Measurements from ENCODE around the gene SLC44A1.

The SLC44A1 gene

GRCh38 chr9:105435453-105435852 is 191.0 kb downstream of the SLC44A1 start:
- no peaks in the 10 kb centered on the region for H3K9me3 ChIP-seq (ENCODE audit: control insufficient read depth, low read length)
- H2BK15ac ChIP-seq (ENCODE audit: low read depth, poor library complexity, severe bottlenecking) = no peak overlapping the region
- no peak overlapping the region for H3K4ac ChIP-seq (ENCODE audit: low read depth in 1 of 2, low read length in 2 of 2)
- DNase-seq = no peak
- H3K4me2 ChIP-seq (ENCODE audit: low read length, poor library complexity, severe bottlenecking) = no peak overlapping the region
- H4K91ac ChIP-seq (ENCODE audit: low read length) = no peak overlapping the region
- H3K4me1 ChIP-seq (ENCODE audit: control insufficient read depth, insufficient read depth, low read depth, low read length) = no peaks in the 10 kb centered on the region
- H3K27me3 ChIP-seq (ENCODE audit: control insufficient read depth in 1 of 2, insufficient read depth in 1 of 2, low read length in 2 of 2) = no peaks in the 10 kb centered on the region
- H3K79me1 ChIP-seq (replicated peaks; ENCODE audit: low read length, poor library complexity, severe bottlenecking) = no peaks in the 10 kb centered on the region
- no peak overlapping the region for H3K23ac ChIP-seq (ENCODE audit: low read length in 2 of 2)
- H3K18ac ChIP-seq (ENCODE audit: low read depth in 1 of 2, low read length in 2 of 2) = no peak overlapping the region
- 85% methylated on average over 3 of the region's 3 CpGs for WGBS
- H2AK5ac ChIP-seq (ENCODE audit: low read length, severe bottlenecking) = no peak overlapping the region
- no peak overlapping the region for H2BK5ac ChIP-seq (ENCODE audit: low read depth, low read length, poor library complexity, severe bottlenecking)
- no peak overlapping the region for H2BK12ac ChIP-seq (ENCODE audit: low read length in 2 of 2)
- no peak overlapping the region for H3K27ac ChIP-seq (ENCODE audit: low read length, poor library complexity, severe bottlenecking)
- H3K9ac ChIP-seq (ENCODE audit: low read length) = no peak overlapping the region
- no peaks in the 10 kb centered on the region for H3K36me3 ChIP-seq (ENCODE audit: control insufficient read depth in 1 of 2, insufficient read depth in 2 of 2, low read depth in 1 of 2, low read length in 2 of 2)
- no peak overlapping the region for H3K14ac ChIP-seq (ENCODE audit: low read length in 2 of 2)
- no peak overlapping the region for H2AFZ ChIP-seq (ENCODE audit: low read depth, low read length)
- H2BK120ac ChIP-seq (ENCODE audit: low read depth, low read length) = no peak overlapping the region
- no peak overlapping the region for H3K4me3 ChIP-seq (ENCODE audit: insufficient read depth in 1 of 2, low read depth in 1 of 2, low read length in 2 of 2)
- H4K8ac ChIP-seq (ENCODE audit: low read length) = no peak overlapping the region

GRCh38 chr9:105436783-105437182 is 192.3 kb downstream of the SLC44A1 start:
- no peak overlapping the region for H3K18ac ChIP-seq (ENCODE audit: low read depth in 1 of 2, low read length in 2 of 2)
- H3K23ac ChIP-seq (ENCODE audit: low read length in 2 of 2) = no peak overlapping the region
- no peak overlapping the region for H3K4me3 ChIP-seq (ENCODE audit: insufficient read depth in 1 of 2, low read depth in 1 of 2, low read length in 2 of 2)
- WGBS = 93% methylated on average over 3 of the region's 4 CpGs
- no peak overlapping the region for H3K9ac ChIP-seq (ENCODE audit: low read length)
- DNase-seq = no peak
- no peak overlapping the region for H2BK5ac ChIP-seq (ENCODE audit: low read depth, low read length, poor library complexity, severe bottlenecking)
- H3K4me1 ChIP-seq (ENCODE audit: control insufficient read depth, insufficient read depth, low read depth, low read length) = no peaks in the 10 kb centered on the region
- H2BK120ac ChIP-seq (ENCODE audit: low read depth, low read length) = no peak overlapping the region
- no peak overlapping the region for H4K8ac ChIP-seq (ENCODE audit: low read length)
- H4K91ac ChIP-seq (ENCODE audit: low read length) = no peak overlapping the region
- H3K14ac ChIP-seq (ENCODE audit: low read length in 2 of 2) = no peak overlapping the region
- H3K27ac ChIP-seq (ENCODE audit: low read length, poor library complexity, severe bottlenecking) = no peak overlapping the region
- H2AK5ac ChIP-seq (ENCODE audit: low read length, severe bottlenecking) = no peak overlapping the region
- no peak overlapping the region for H2BK12ac ChIP-seq (ENCODE audit: low read length in 2 of 2)
- no peak overlapping the region for H3K4me2 ChIP-seq (ENCODE audit: low read length, poor library complexity, severe bottlenecking)
- H3K36me3 ChIP-seq (ENCODE audit: control insufficient read depth in 1 of 2, insufficient read depth in 2 of 2, low read depth in 1 of 2, low read length in 2 of 2) = no peaks in the 10 kb centered on the region
- no peaks in the 10 kb centered on the region for H3K9me3 ChIP-seq (ENCODE audit: control insufficient read depth, low read length)
- no peak overlapping the region for H2AFZ ChIP-seq (ENCODE audit: low read depth, low read length)
- no peak overlapping the region for H2BK15ac ChIP-seq (ENCODE audit: low read depth, poor library complexity, severe bottlenecking)
- H3K27me3 ChIP-seq (ENCODE audit: control insufficient read depth in 1 of 2, insufficient read depth in 1 of 2, low read length in 2 of 2) = no peaks in the 10 kb centered on the region
- H3K79me1 ChIP-seq (replicated peaks; ENCODE audit: low read length, poor library complexity, severe bottlenecking) = no peaks in the 10 kb centered on the region
- no peak overlapping the region for H3K4ac ChIP-seq (ENCODE audit: low read depth in 1 of 2, low read length in 2 of 2)

- no peak overlapping the region for H2AK5ac ChIP-seq (ENCODE audit: low read length, severe bottlenecking)
Measured at GRCh38 chr9:105437704-105438103, 193.3 kb downstream of the SLC44A1 start.

GRCh38 chr9:105438141-105438806 is 193.8 kb downstream of the SLC44A1 start:
- Histone ChIP-seq H3K4me3 (ENCODE audit: insufficient read depth in 1 of 2, low read depth in 1 of 2, low read length in 2 of 2) (no peak overlapping the region), H2AFZ (ENCODE audit: low read depth, low read length) (no peak overlapping the region), H3K18ac (ENCODE audit: low read depth in 1 of 2, low read length in 2 of 2) (peak overlapping the region in 1 of 2 experiments; percentile 71), H3K27me3 (ENCODE audit: control insufficient read depth in 1 of 2, insufficient read depth in 1 of 2, low read length in 2 of 2) (no peaks in the 10 kb centered on the region), H3K4me1 (ENCODE audit: control insufficient read depth, insufficient read depth, low read depth, low read length) (no peaks in the 10 kb centered on the region), H3K27ac (ENCODE audit: low read length, poor library complexity, severe bottlenecking) (peak overlapping the region; percentile 45), H2BK15ac (ENCODE audit: low read depth, poor library complexity, severe bottlenecking) (no peak overlapping the region), H3K36me3 (ENCODE audit: control insufficient read depth in 1 of 2, insufficient read depth in 2 of 2, low read depth in 1 of 2, low read length in 2 of 2) (no peaks in the 10 kb centered on the region), H4K8ac (ENCODE audit: low read length) (no peak overlapping the region), H3K9me3 (ENCODE audit: control insufficient read depth, low read length) (no peaks in the 10 kb centered on the region), H2BK120ac (ENCODE audit: low read depth, low read length) (no peak overlapping the region), H3K23ac (ENCODE audit: low read length in 2 of 2) (no peak overlapping the region), H3K4me2 (ENCODE audit: low read length, poor library complexity, severe bottlenecking) (peak overlapping the region; percentile 43), H3K9ac (ENCODE audit: low read length) (no peak overlapping the region), H2BK12ac (ENCODE audit: low read length in 2 of 2) (peak overlapping the region in 1 of 2 experiments; percentile 77), H3K79me1 (replicated peaks; ENCODE audit: low read length, poor library complexity, severe bottlenecking) (no peaks in the 10 kb centered on the region), H4K91ac (ENCODE audit: low read length) (no peak overlapping the region), H3K4ac (ENCODE audit: low read depth in 1 of 2, low read length in 2 of 2) (peak overlapping the region in 1 of 2 experiments; percentile 52), H2BK5ac (ENCODE audit: low read depth, low read length, poor library complexity, severe bottlenecking) (no peak overlapping the region), H3K14ac (ENCODE audit: low read length in 2 of 2) (no peak overlapping the region), H2AK5ac (ENCODE audit: low read length, severe bottlenecking) (no peak overlapping the region)
- WGBS = 89% methylated on average over 6 of the region's 8 CpGs
- peak; percentile 75 for DNase-seq

More at GRCh38 chr9:105437704-105438103, 193.3 kb downstream of the SLC44A1 start:
- WGBS = no CpG with 5 or more reads among the region's 1 CpG
- no peak overlapping the region for H2BK5ac ChIP-seq (ENCODE audit: low read depth, low read length, poor library complexity, severe bottlenecking)
- H3K4me3 ChIP-seq (ENCODE audit: insufficient read depth in 1 of 2, low read depth in 1 of 2, low read length in 2 of 2) = no peak overlapping the region
- no peak overlapping the region for H4K91ac ChIP-seq (ENCODE audit: low read length)
- no peak overlapping the region for H2BK120ac ChIP-seq (ENCODE audit: low read depth, low read length)
- H3K4me2 ChIP-seq (ENCODE audit: low read length, poor library complexity, severe bottlenecking) = no peak overlapping the region
- no peak overlapping the region for H3K4ac ChIP-seq (ENCODE audit: low read depth in 1 of 2, low read length in 2 of 2)
- H3K14ac ChIP-seq (ENCODE audit: low read length in 2 of 2) = no peak overlapping the region
- no peak overlapping the region for H2BK12ac ChIP-seq (ENCODE audit: low read length in 2 of 2)
- H2BK15ac ChIP-seq (ENCODE audit: low read depth, poor library complexity, severe bottlenecking) = no peak overlapping the region
- H3K27ac ChIP-seq (ENCODE audit: low read length, poor library complexity, severe bottlenecking) = no peak overlapping the region
- H3K4me1 ChIP-seq (ENCODE audit: control insufficient read depth, insufficient read depth, low read depth, low read length) = no peaks in the 10 kb centered on the region
- no peaks in the 10 kb centered on the region for H3K9me3 ChIP-seq (ENCODE audit: control insufficient read depth, low read length)
- DNase-seq = no peak
- no peaks in the 10 kb centered on the region for H3K36me3 ChIP-seq (ENCODE audit: control insufficient read depth in 1 of 2, insufficient read depth in 2 of 2, low read depth in 1 of 2, low read length in 2 of 2)
- H3K27me3 ChIP-seq (ENCODE audit: control insufficient read depth in 1 of 2, insufficient read depth in 1 of 2, low read length in 2 of 2) = no peaks in the 10 kb centered on the region
- no peak overlapping the region for H4K8ac ChIP-seq (ENCODE audit: low read length)
- H2AFZ ChIP-seq (ENCODE audit: low read depth, low read length) = no peak overlapping the region
- no peak overlapping the region for H3K9ac ChIP-seq (ENCODE audit: low read length)
- H3K18ac ChIP-seq (ENCODE audit: low read depth in 1 of 2, low read length in 2 of 2) = no peak overlapping the region
- no peaks in the 10 kb centered on the region for H3K79me1 ChIP-seq (replicated peaks; ENCODE audit: low read length, poor library complexity, severe bottlenecking)
- H3K23ac ChIP-seq (ENCODE audit: low read length in 2 of 2) = no peak overlapping the region

Measured in mesenchymal stem cell (in vitro differentiated cells and primary cell).